ENCODE measurements around the gene GRIA3.

Gene GRIA3

GRCh38 chrX:123263747-123264146, 79.7 kb downstream of the GRIA3 start:
- TF ChIP-seq CTCF (IDR thresholded peaks at IDR 0.05; ENCODE audit: extremely low read depth, insufficient read depth, missing control alignments): no peak
- no peak for DNase-seq (ENCODE audit: low spot score)
- in situ Hi-C loops (cut with MboI; ENCODE audit: low pct_unique_long_range_greater_than_20kb, low sequenced_read_pairs, unreplicated experiment): no loop called here

DNA sequence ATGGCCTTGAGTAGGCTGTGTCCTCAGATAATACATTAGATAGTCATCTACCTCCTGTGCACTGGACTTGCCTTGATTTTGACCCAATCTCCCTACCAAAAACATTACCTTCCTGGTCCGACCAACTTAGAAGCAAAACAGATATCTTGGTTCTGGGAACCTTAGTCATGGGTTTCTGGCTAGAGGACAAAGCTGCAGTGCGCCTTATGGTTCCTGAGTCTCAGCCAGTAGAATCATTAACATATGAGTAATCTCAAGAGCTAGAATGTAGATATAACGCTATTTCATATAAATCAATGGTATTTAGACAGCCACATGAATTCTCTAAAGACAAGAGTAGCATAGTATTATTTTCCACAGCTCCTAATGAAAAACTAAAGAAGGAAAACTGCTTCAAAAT, 83.1 kb downstream of the GRIA3 start:
- no peak for DNase-seq (ENCODE audit: low spot score)
- in situ Hi-C loops (cut with MboI; ENCODE audit: low pct_unique_long_range_greater_than_20kb, low sequenced_read_pairs, unreplicated experiment): no loop called here
- TF ChIP-seq CTCF (IDR thresholded peaks at IDR 0.05; ENCODE audit: extremely low read depth, insufficient read depth, missing control alignments): no peak

DNA sequence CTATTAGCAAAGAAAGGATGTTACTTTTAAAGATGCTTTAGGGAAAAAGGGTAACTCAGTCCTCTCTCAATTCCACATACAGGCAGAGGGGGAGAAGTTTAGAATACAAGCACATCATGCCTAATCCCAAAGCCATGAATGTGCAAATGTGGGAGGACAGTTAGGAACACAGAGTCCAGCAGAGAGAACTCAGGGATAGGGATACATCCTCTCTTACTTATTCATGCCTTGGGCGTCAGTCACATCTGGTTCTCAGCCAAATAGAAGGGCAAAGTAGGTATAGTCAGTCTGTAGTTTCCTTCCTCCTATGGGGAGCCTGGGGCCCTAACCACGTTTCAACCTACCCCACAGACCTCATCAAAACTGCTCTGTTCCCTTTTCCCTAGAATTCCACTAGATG, 87.8 kb downstream of the GRIA3 start:
- in situ Hi-C loops (cut with MboI; ENCODE audit: low pct_unique_long_range_greater_than_20kb, low sequenced_read_pairs, unreplicated experiment): no loop called here
- no peak for DNase-seq (ENCODE audit: low spot score)
- no peak for TF ChIP-seq CTCF (IDR thresholded peaks at IDR 0.05; ENCODE audit: extremely low read depth, insufficient read depth, missing control alignments)

DNA sequence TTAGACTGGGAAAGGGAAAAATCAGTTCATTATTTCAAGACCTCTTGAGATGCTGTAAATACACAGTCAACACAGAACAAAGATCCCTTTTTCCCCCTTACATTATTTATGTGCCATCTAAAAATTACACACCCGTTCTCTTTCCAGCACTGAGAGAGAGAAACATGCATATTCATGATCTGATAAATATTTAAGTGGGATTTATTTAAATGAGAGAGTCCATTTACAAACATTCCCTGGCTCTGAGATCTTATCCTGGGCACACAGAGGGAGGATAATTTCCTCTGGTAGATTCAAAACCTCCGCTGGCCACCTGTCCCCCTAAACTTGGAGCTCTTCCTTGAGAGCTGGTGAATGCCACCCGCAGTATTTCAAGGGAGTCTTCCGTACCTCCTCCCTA, 88.6 kb downstream of the GRIA3 start:
- DNase-seq (ENCODE audit: low spot score): no peak
- in situ Hi-C loops (cut with MboI; ENCODE audit: low pct_unique_long_range_greater_than_20kb, low sequenced_read_pairs, unreplicated experiment): no loop called here
- TF ChIP-seq CTCF (IDR thresholded peaks at IDR 0.05; ENCODE audit: extremely low read depth, insufficient read depth, missing control alignments): no peak

GRCh38 chrX:123274796-123275195, 90.7 kb downstream of the GRIA3 start:
- no peak for TF ChIP-seq CTCF (IDR thresholded peaks at IDR 0.05; ENCODE audit: extremely low read depth, insufficient read depth, missing control alignments)
- in situ Hi-C loops (cut with MboI; ENCODE audit: low pct_unique_long_range_greater_than_20kb, low sequenced_read_pairs, unreplicated experiment): no loop called here
- no peak for DNase-seq (ENCODE audit: low spot score)

DNA sequence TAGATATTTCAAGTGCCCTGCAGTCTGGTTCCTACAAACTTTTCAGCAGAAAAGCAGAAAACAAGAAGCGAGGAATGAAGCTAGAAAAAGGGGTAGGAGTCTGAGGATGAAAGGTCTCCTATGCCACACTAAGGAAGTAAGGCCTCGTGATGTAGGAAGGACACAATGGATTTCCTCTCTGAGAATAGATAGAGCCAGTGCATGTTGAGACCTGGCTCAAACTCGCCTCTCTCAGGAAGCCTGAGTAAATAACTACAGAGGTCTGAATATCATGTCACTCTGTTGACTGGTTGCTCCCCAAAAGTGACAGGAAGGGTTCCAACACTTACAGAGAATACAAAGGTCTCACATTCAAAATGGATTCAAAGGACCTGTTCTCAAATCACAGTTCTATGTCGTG, 93.3 kb downstream of the GRIA3 start:
- no peak for TF ChIP-seq CTCF (IDR thresholded peaks at IDR 0.05; ENCODE audit: extremely low read depth, insufficient read depth, missing control alignments)
- DNase-seq (ENCODE audit: low spot score): no peak
- in situ Hi-C loops (cut with MboI; ENCODE audit: low pct_unique_long_range_greater_than_20kb, low sequenced_read_pairs, unreplicated experiment): no loop called here

DNA sequence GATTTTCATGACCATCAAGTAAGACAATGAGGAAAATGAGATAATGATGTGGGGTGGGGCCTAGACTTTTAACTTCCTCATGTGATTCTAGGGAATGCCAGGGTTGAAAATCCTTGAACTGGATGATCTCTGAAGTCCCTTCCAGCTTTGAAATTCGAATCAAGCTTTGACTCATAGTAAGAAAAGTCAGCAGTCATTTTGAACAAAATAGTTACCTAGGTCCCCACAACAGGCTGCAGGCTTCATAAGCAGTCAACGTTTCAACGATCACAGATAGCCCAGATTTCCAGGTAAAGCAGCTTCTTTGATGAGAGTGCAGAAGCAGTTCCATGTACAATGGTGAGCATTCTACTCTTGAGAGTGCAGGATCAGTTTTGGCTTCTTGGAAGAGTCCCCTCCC, 93.7 kb downstream of the GRIA3 start:
- TF ChIP-seq CTCF (IDR thresholded peaks at IDR 0.05; ENCODE audit: extremely low read depth, insufficient read depth, missing control alignments): peak; percentile 5
- in situ Hi-C loops (cut with MboI; ENCODE audit: low pct_unique_long_range_greater_than_20kb, low sequenced_read_pairs, unreplicated experiment): no loop called here
- no peak for DNase-seq (ENCODE audit: low spot score)

Measured in GM13977 (cell line).